ENCODE results near the gene CCDC80. TPM values are rescaled to one million over a fixed set of nuclear protein-coding genes. Genes with fewer than 3 reads are reported as not detected.

CCDC80 gene
- total RNA-seq, 1 experiment from 2014 or later = 18.0 TPM

- Histone ChIP-seq H3K27ac (no peak overlapping the region), H3K27me3 (no peaks in the 10 kb centered on the region), H3K4me3 (no peak overlapping the region), H3K4me1 (peaks cover 20% of the 10 kb centered on the region), H3K36me3 (no peaks in the 10 kb centered on the region), H3K9me3 (replicated peaks) (no peaks in the 10 kb centered on the region)
- peak; percentile 43 to 47 for DNase-seq
Measured at GRCh38 chr3:112647122-112647521, 6.2 kb upstream of the CCDC80 start.

GRCh38 chr3:112646623-112647022 lies 5.7 kb upstream of the CCDC80 start:
- no peaks in the 10 kb centered on the region for H3K9me3 ChIP-seq (replicated peaks)
- H3K4me3 ChIP-seq = no peak overlapping the region
- no peak overlapping the region for H3K27ac ChIP-seq
- H3K4me1 ChIP-seq = peaks cover 21% of the 10 kb centered on the region
- H3K36me3 ChIP-seq = no peaks in the 10 kb centered on the region
- H3K27me3 ChIP-seq = no peaks in the 10 kb centered on the region
- no peak for DNase-seq

DNA sequence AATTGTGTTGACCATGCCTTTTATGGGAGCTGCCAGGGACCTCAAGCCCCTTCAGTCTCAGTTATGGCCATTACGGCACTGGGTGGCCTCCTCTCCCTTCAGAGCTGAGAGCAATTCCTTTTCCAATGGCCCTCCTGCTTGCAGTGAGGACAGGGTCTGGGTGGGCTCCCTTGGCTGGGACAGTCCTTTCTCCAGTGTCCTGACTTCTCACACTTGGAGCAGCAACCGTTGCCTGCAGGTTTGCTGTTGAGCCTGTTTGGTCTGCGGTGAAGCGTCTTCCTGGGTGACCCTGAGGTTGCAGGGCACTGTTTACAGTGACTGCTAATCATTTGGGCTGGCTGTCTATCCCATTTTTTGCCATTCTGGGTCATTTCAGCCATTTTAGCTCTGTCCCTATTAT lies 3.5 kb upstream of the CCDC80 start:
- no peak overlapping the region for H3K4me3 ChIP-seq
- peaks cover 21% of the 10 kb centered on the region for H3K4me1 ChIP-seq
- H3K27ac ChIP-seq = no peak overlapping the region
- no peaks in the 10 kb centered on the region for H3K9me3 ChIP-seq (replicated peaks)
- DNase-seq = no peak
- H3K27me3 ChIP-seq = no peaks in the 10 kb centered on the region
- no peaks in the 10 kb centered on the region for H3K36me3 ChIP-seq

GRCh38 chr3:112643621-112644240 lies 2.8 kb upstream of the CCDC80 start:
- no peaks in the 10 kb centered on the region for H3K36me3 ChIP-seq
- no peaks in the 10 kb centered on the region for H3K27me3 ChIP-seq
- no peak for DNase-seq
- H3K27ac ChIP-seq = no peak overlapping the region
- no peak overlapping the region for H3K4me3 ChIP-seq
- no peaks in the 10 kb centered on the region for H3K9me3 ChIP-seq (replicated peaks)
- H3K4me1 ChIP-seq = peaks cover 21% of the 10 kb centered on the region

GRCh38 chr3:112642912-112643506 lies 2.1 kb upstream of the CCDC80 start:
- peak overlapping the region; percentile 24 for H3K4me3 ChIP-seq
- H3K27me3 ChIP-seq = no peaks in the 10 kb centered on the region
- no peaks in the 10 kb centered on the region for H3K9me3 ChIP-seq (replicated peaks)
- H3K4me1 ChIP-seq = peaks cover 19% of the 10 kb centered on the region
- no peaks in the 10 kb centered on the region for H3K36me3 ChIP-seq
- no peak overlapping the region for H3K27ac ChIP-seq
- peak; percentile 86 to 96 for DNase-seq

- Histone ChIP-seq H3K36me3 (no peaks in the 10 kb centered on the region), H3K4me3 (peak overlapping the region; percentile 57), H3K4me1 (peaks cover 7% of the 10 kb centered on the region; the same call in 1 of the 2 replicates), H3K27ac (peak overlapping the region; percentile 95), H3K9me3 (replicated peaks) (no peaks in the 10 kb centered on the region; the same call in 1 of the 2 replicates), H3K27me3 (no peaks in the 10 kb centered on the region)
- DNase-seq = peak; percentile 35 to 55
Measured at GRCh38 chr3:112640276-112640929, 540 bp downstream of the CCDC80 start.

- peaks cover 7% of the 10 kb centered on the region; the same call in 1 of the 2 replicates for H3K4me1 ChIP-seq
- no peak for DNase-seq
- no peak overlapping the region; the same call in 1 of the 2 replicates for H3K27ac ChIP-seq
Measured at GRCh38 chr3:112639455-112640225, 1.3 kb downstream of the CCDC80 start.

DNA sequence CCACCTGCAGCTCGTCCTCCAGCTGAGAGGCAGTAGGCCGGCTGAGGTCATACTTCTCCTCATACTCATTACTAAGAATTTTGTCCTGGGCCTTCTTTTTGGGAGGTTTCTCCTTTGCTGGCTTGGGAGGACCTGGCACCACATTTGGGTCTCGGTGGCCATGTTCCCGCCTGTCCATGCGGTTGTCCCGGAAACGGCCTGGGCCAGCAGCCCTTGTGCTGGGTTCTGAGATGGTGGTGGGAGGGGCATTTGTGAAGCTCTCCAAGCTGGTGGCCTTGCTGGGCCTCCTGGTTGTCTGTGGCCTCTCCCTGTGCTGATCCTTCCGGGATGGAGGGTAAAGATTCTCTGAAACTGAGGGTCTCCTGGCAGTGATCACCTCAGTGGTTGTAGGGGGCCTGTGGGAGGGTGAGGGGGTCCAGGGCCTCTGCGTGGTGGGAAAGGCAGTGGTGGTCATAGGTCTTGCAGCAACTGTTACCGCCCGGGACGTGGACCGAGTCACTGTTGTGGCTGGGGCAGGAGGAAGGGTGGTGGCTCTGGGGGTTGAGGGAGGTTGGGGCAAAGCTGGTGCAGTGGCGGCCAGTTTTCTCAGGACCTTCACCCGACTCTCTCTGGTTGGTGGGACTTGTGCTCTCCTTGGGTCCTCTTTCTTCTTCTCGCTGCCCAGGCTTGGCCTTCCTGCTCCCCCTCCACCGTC lies 2.5 kb downstream of the CCDC80 start:
- Histone ChIP-seq H3K27me3 (no peaks in the 10 kb centered on the region), H3K4me3 (no peak overlapping the region), H3K36me3 (no peaks in the 10 kb centered on the region), H3K9me3 (replicated peaks) (no peaks in the 10 kb centered on the region; the same call in 1 of the 2 replicates), H3K4me1 (peaks cover 7% of the 10 kb centered on the region; the same call in 1 of the 2 replicates), H3K27ac (no peak overlapping the region)
- DNase-seq = no peak

More at GRCh38 chr3:112639455-112640225, 1.3 kb downstream of the CCDC80 start:
- H3K36me3 ChIP-seq = no peaks in the 10 kb centered on the region
- H3K9me3 ChIP-seq (replicated peaks) = no peaks in the 10 kb centered on the region; the same call in 1 of the 2 replicates
- no peaks in the 10 kb centered on the region for H3K27me3 ChIP-seq
- H3K4me3 ChIP-seq = peak overlapping the region; percentile 57

DNA sequence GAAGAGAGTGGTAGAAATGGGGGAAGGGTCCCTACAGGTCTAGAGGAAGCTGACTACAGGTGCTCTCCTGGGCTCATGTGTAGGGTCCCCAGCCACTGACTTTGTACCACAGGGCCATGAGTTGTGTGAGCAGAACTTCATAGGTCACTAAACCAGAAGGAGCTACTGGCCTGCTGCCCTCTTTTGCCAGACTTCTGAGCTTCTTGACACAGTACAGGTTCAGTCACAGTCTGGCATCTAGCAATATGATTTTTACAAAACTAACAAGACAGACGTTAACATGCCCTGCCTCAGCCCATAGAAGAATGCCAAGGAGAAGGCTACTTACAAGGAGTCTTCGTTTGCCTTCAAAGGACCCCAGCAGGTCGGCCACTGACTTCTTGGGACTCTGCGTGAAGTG lies 3.2 kb downstream of the CCDC80 start:
- Histone ChIP-seq H3K27ac (no peak overlapping the region), H3K27me3 (no peaks in the 10 kb centered on the region), H3K4me3 (no peak overlapping the region), H3K36me3 (no peaks in the 10 kb centered on the region), H3K4me1 (peaks cover 8% of the 10 kb centered on the region; the same call in 1 of the 2 replicates), H3K9me3 (replicated peaks) (no peaks in the 10 kb centered on the region; the same call in 1 of the 2 replicates)
- no peak for DNase-seq

- Histone ChIP-seq H3K27me3 (no peaks in the 10 kb centered on the region), H3K36me3 (no peaks in the 10 kb centered on the region), H3K4me3 (no peak overlapping the region), H3K4me1 (0 out of 2 replicates have a peak, but pooled peaks cover 3% of the 10 kb centered on the region), H3K27ac (no peak overlapping the region), H3K9me3 (replicated peaks) (no peaks in the 10 kb centered on the region; the same call in 1 of the 2 replicates)
- DNase-seq = no peak
Measured at GRCh38 chr3:112635674-112636073, 5.3 kb downstream of the CCDC80 start.

- H3K4me3 ChIP-seq = no peak overlapping the region
- DNase-seq = no peak
- no peaks in the 10 kb centered on the region; the same call in 1 of the 2 replicates for H3K9me3 ChIP-seq (replicated peaks)
- no peaks in the 10 kb centered on the region for H3K27me3 ChIP-seq
- H3K36me3 ChIP-seq = no peaks in the 10 kb centered on the region
- no peak overlapping the region for H3K27ac ChIP-seq
- 0 out of 2 replicates have a peak, but pooled peaks cover 3% of the 10 kb centered on the region for H3K4me1 ChIP-seq
Measured at GRCh38 chr3:112634786-112635541, 6.0 kb downstream of the CCDC80 start.

DNA sequence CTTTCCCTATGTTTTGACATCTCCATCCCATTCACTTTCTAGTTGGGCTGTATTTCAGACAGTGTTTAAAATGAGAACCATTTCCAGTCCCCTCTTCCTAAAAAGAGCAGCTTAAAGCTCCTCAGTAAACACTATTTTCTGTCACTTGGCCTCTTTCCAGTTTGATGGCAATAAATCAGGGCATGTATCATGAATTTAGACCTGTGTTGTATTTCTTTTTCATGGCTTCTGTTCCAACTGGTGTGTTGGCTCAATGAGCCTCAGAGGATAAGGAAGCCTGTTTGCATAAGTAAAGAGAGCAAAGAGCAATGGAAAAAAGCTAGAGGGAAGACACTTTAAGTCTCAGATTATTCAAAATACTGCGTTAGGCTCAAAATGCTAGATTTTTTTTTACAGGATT lies 7.2 kb downstream of the CCDC80 start:
- Histone ChIP-seq H3K27ac (no peak overlapping the region), H3K4me3 (no peak overlapping the region), H3K36me3 (no peaks in the 10 kb centered on the region), H3K9me3 (replicated peaks) (no peaks in the 10 kb centered on the region; the same call in 1 of the 2 replicates), H3K27me3 (no peaks in the 10 kb centered on the region), H3K4me1 (0 out of 2 replicates have a peak, but pooled peaks cover 3% of the 10 kb centered on the region)
- no peak for DNase-seq

DNA sequence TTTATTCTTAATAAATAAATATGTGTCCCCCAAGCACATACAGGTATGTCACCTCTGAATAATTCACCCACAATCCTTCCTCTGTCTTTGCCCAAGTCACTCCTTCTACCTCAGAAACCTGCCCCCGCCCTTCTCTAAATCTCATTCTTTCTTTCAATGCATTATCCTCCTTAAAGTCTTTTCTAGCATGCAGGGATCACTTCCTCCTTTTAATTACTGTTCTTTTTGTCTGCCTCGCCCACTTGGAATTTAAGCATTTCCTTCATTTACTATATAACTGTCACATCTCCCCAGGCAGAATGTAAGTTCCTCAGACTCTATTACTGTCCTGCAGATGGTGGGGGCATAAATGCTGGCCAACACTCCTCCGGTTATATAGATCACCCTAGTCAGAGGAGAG lies 7.8 kb downstream of the CCDC80 start:
- H3K36me3 ChIP-seq = no peaks in the 10 kb centered on the region
- H3K27ac ChIP-seq = no peak overlapping the region
- no peak overlapping the region for H3K4me3 ChIP-seq
- 0 out of 2 replicates have a peak, but pooled peaks cover 4% of the 10 kb centered on the region for H3K4me1 ChIP-seq
- no peak for DNase-seq
- H3K27me3 ChIP-seq = no peaks in the 10 kb centered on the region
- H3K9me3 ChIP-seq (replicated peaks) = no peaks in the 10 kb centered on the region; the same call in 1 of the 2 replicates
